ENCODE measurements around the gene UHRF1.
A peak's percentile ranks its signal among the peaks of the same experiment; 100 is the strongest.
"Not testable (repeated sequence)": the region's sequence is repeated elsewhere in the genome, so short reads cannot be mapped to it uniquely, and the experiment has no call there.

UHRF1 gene

DNA sequence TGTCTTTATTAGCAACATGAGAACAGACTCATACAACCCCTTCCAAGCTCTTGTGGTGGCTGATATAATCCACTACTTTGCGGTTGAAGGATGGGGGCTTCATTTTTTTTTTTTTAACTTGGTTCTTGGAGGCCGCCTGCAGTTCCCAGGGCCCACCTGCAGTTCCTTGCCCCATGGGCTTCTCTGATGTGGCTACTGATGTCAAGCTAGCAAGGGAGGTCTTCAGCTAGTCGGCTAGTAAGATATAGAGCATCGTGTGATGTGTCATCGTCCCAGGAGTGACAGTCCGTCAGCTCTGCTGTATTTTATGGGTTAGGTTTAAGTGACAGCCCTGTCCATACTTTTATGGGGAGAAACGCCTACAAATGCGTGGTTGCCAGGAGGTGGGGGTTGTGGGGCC is 26.1 kb downstream of the UHRF1 start:
- no peak for DNase-seq (ENCODE audit: low read depth)

GRCh38 chr19:4937060-4937459 is 27.8 kb downstream of the UHRF1 start:
- no peak for DNase-seq (ENCODE audit: low read depth)

DNA sequence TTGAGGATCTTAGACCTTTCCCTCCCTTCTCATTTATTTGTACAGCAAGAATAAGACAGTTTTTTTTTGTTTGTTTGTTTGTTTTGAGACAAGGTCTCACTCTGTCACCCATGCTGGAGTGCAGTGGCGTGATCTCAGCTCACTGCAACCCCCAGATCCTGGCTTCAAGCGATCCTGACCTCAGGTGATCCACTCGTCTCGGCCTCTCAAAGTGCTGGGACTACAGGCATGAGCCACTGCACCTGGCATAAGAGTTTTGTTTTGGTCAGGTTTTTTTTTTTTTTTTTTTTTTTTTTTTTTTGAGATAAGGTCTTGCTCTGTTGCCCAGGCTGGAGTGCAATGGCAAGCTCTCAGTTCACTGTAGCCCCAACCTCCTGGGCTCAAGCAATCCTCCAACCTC is 29.2 kb downstream of the UHRF1 start:
- DNase-seq (ENCODE audit: low read depth): not testable (repeated sequence)

GRCh38 chr19:4939466-4939865 is 30.2 kb downstream of the UHRF1 start:
- DNase-seq (ENCODE audit: low read depth): no peak

- not testable (repeated sequence) for DNase-seq (ENCODE audit: low read depth)
These were observed 32.4 kb downstream of the UHRF1 start for GRCh38 chr19:4941638-4942169.

- not testable (repeated sequence) for DNase-seq (ENCODE audit: low read depth)
These were observed 41.3 kb downstream of the UHRF1 start for GRCh38 chr19:4950650-4951049.

- no peak for DNase-seq (ENCODE audit: low read depth)
These were observed 42.4 kb downstream of the UHRF1 start for GRCh38 chr19:4951656-4952055.

GRCh38 chr19:4952945-4953344 is 43.6 kb downstream of the UHRF1 start:
- no peak for DNase-seq (ENCODE audit: low read depth)

GRCh38 chr19:4954320-4955149 is 45.2 kb downstream of the UHRF1 start:
- not testable (repeated sequence) for DNase-seq (ENCODE audit: low read depth)

GRCh38 chr19:4955274-4955673 is 46.0 kb downstream of the UHRF1 start:
- no peak for DNase-seq (ENCODE audit: low read depth)

GRCh38 chr19:4957981-4958380 is 48.7 kb downstream of the UHRF1 start:
- no peak for DNase-seq (ENCODE audit: low read depth)

DNA sequence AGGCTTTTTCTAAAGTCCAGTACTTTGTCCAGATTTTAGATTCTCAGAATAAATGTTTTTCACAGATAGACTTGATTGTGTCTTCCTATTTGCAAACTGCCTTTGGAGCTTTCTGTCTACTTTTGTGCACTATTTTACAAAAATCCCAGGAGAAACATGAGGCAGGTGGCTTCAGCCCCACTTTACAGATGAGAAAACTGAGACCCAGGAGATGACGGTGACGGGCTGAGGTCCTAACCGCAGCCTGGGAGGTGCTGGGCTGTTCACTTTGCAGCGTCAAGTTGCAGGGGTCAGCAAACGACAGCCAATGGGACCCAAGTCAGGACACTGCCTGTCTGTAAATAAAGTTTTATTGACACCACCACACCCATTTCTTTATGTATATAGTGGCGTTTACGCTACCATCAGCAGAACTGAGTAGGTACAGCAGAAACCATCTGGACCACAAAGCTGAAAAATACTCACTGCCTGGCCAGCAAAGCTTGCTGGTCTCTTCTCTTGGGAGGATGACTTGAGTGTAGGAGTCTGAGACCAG is 52.9 kb downstream of the UHRF1 start:
- DNase-seq (ENCODE audit: low read depth): no peak

DNA sequence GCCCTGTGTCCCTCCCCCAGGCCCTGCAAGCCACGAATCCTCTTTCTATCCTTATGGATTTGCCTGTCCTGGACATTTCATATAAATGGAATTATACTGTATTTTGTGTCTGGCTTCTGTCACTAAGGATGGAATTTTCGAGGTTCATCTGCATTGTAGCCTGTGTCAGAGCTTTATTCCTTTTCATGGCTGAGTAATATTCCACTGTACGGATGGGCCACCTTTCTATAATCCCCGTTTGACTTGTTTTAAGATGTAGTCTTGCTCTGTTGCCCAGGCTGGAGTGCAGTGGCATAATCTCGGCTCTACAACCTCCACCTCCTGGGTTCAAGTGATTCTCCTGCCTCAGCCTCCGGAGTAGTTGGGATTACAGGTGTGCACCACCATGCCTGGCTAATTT is 55.8 kb downstream of the UHRF1 start:
- DNase-seq (ENCODE audit: low read depth): no peak

GRCh38 chr19:4966591-4966990 is 57.3 kb downstream of the UHRF1 start:
- no peak for DNase-seq (ENCODE audit: low read depth)

GRCh38 chr19:4967738-4968461 is 58.6 kb downstream of the UHRF1 start:
- no peak for DNase-seq (ENCODE audit: low read depth)

DNA sequence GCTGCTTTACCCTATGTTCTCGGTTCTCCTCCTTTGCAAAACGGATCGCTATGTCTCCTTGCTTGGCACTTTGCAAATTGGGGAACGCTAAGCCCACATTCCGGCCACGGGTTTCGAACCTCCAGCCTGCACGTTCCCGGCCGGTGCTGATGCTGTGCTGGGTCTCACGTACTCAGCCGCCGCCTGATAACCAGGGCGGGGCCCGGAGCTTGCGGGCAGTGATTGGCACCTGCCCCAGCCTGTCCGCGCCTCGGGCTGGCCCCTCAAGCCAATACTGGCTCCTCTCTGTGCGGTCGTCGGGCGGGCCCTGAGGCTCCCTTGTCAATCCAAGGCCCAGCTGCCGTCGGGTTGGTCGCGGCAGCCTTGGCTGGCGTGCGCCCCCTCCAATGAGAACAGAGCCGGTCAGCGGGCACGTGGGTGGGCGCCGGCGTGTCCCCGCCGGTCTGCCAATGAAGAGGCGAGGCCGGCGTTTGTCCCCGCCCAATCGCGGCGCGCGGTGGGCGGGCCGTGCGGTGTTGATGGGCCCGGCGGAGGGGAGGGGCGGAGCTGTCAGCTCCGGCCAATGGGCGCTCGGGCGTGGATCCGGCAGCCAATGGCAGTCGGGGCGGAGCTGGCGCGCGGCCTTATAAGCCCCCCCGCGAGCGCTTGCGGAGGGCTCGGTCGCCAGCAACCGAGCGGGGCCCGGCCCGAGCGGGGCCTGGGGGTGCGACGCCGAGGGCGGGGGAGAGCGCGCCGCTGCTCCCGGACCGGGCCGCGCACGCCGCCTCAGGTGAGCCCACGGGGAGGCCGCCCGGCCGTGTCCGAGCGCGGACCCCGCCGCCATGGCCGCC is 59.4 kb downstream of the UHRF1 start, which contains the start of gene KDM4B:
Gene KDM4B (plus strand): TSS at position 652 of the 830 bp plus-strand sequence. CDS start 63,778 bp downstream, outside the sequence.
- DNase-seq (ENCODE audit: low read depth): peak; percentile 91

- DNase-seq (ENCODE audit: low read depth): no peak
These were observed 60.0 kb downstream of the UHRF1 start for GRCh38 chr19:4969292-4969771.

GRCh38 chr19:4969772-4970531 is 60.7 kb downstream of the UHRF1 start:
- no peak for DNase-seq (ENCODE audit: low read depth)

DNA sequence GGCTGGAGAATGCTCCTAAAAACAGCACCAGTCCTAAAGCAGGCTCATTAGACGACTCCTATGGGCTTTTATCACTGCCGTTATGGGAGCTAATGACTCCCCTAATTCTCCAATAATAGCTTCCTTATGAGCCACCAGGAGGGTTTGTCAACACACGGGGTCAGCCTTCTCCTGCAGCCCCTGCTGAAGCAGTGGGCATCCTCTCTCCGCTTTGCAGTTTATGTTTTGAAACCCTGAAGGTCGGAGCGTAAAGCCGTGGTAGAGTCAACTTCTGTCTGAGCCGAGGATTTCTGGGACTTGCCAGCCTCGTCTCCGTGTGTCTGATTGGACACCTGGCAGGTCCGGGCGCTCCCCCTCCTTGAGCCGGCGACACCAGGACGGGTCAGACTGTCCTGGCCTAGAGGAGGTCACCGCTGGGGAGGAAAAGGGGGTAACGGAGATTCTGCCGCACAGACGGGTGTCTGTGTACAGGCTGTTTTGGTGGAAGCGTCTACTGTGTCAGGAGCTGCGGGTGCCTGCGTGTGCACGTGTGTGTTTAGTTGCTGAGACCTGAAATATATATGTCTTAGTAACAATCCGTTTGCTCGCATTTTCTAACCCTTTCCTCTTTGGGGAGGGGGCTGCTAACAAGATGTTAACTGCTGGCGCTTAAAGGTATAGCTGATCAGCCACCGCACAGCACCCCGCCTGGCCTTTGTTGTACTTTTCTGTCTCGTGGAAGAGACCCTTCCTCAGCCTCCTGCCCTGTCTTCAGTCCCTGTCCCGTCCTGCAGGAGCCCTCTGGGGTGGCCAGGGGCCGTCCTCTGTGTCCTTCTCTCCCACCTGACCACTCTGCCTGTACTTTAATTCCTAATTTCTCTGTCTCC is 61.5 kb downstream of the UHRF1 start:
- no peak for DNase-seq (ENCODE audit: low read depth)

DNA sequence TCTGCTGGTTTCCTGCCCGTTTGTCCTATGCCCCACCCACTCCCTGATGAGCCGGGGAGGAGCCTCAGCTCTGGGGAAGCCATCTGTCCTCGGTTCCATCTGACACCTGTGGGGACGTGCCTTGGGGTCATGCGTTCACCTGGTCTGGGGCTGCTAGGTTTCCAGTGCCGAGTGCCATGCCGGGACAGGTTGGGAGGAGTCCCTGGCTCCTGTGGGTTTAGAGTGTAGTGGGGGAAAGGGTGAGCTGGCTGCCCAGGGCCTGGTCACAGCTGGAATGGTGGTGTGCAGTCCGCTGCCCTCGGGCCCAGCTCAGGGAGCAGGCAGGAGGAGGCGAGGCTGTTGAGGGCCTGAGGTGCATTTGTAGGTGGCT is 62.1 kb downstream of the UHRF1 start:
- DNase-seq (ENCODE audit: low read depth): no peak

All from stimulated activated CD8-positive, alpha-beta memory T cell treated with anti-CD3 and anti-CD28 coated beads, Interleukin-15, amount 100 ng/mL, for 1 hour (primary cell).